Measurements from ENCODE around the gene TNFRSF9.
"Not testable (repeated sequence)": the region's sequence is repeated elsewhere in the genome, so short reads cannot be mapped to it uniquely, and the experiment has no call there.

The TNFRSF9 gene

GRCh38 chr1:7961216-7962013, 20.8 kb upstream of the TNFRSF9 start, which contains the start of gene PARK7:
TSS of gene PARK7 (plus strand) at chr1:7961711. CDS start at chr1:7962786, 1,075 bp downstream.
- peak; percentile 100 for DNase-seq (ENCODE audit: low read depth, low spot score)

- no peak for DNase-seq (ENCODE audit: low read depth, low spot score)
Measured at GRCh38 chr1:7960867-7961215, 20.2 kb upstream of the TNFRSF9 start.

- DNase-seq (ENCODE audit: low read depth, low spot score), result no peak
Measured at GRCh38 chr1:7960165-7960564, 19.5 kb upstream of the TNFRSF9 start.

- DNase-seq (ENCODE audit: low read depth, low spot score), result no peak
Measured at GRCh38 chr1:7956218-7957032, 15.8 kb upstream of the TNFRSF9 start.

GRCh38 chr1:7954683-7955082, 14.0 kb upstream of the TNFRSF9 start:
- no peak for DNase-seq (ENCODE audit: low read depth, low spot score)

- peak; percentile 65 for DNase-seq (ENCODE audit: low read depth, low spot score)
Measured at GRCh38 chr1:7953850-7954609, 13.4 kb upstream of the TNFRSF9 start.

GRCh38 chr1:7952791-7953190, 12.2 kb upstream of the TNFRSF9 start:
- not testable (repeated sequence) for DNase-seq (ENCODE audit: low read depth, low spot score)

GRCh38 chr1:7948960-7949359, 8.3 kb upstream of the TNFRSF9 start:
- DNase-seq (ENCODE audit: low read depth, low spot score), result peak; percentile 29

GRCh38 chr1:7943251-7943650, 2.6 kb upstream of the TNFRSF9 start:
- no peak for DNase-seq (ENCODE audit: low read depth, low spot score)

- no peak for DNase-seq (ENCODE audit: low read depth, low spot score)
Measured at GRCh38 chr1:7942214-7942921, 1.7 kb upstream of the TNFRSF9 start.

- no peak for DNase-seq (ENCODE audit: low read depth, low spot score)
Measured at GRCh38 chr1:7941437-7941793, 776 bp upstream of the TNFRSF9 start.

GRCh38 chr1:7940034-7940433, 605 bp downstream of the TNFRSF9 start:
- DNase-seq (ENCODE audit: low read depth, low spot score), result no peak

GRCh38 chr1:7938070-7938469, 2.6 kb downstream of the TNFRSF9 start:
- no peak for DNase-seq (ENCODE audit: low read depth, low spot score)

- no peak for DNase-seq (ENCODE audit: low read depth, low spot score)
Measured at GRCh38 chr1:7932524-7933138, 8.0 kb downstream of the TNFRSF9 start.

GRCh38 chr1:7931446-7931812, 9.2 kb downstream of the TNFRSF9 start:
- DNase-seq (ENCODE audit: low read depth, low spot score), result no peak

- no peak for DNase-seq (ENCODE audit: low read depth, low spot score)
Measured at GRCh38 chr1:7930645-7931445, 9.8 kb downstream of the TNFRSF9 start.

GRCh38 chr1:7929637-7930036, 11.0 kb downstream of the TNFRSF9 start:
- DNase-seq (ENCODE audit: low read depth, low spot score), result no peak

GRCh38 chr1:7928247-7928646, 12.4 kb downstream of the TNFRSF9 start:
- DNase-seq (ENCODE audit: low read depth, low spot score), result no peak

- DNase-seq (ENCODE audit: low read depth, low spot score), result not testable (repeated sequence)
Measured at GRCh38 chr1:7927061-7927460, 13.6 kb downstream of the TNFRSF9 start.

- no peak for DNase-seq (ENCODE audit: low read depth, low spot score)
Measured at GRCh38 chr1:7922301-7922700, 18.3 kb downstream of the TNFRSF9 start.
